ENCODE results near the gene MINDY4B. TPM values are rescaled to one million over a fixed set of nuclear protein-coding genes. Genes with fewer than 3 reads are reported as not detected.

The MINDY4B gene
- total and polyA plus RNA-seq, 2 of the 8 experiments (the other 6 are each of a cell fraction or from before 2014, with no cell fraction given) = not detected

GRCh38 chr3:150875548-150875947 lies 29.7 kb downstream of the MINDY4B start:
- Histone ChIP-seq H3K9me3 (ENCODE audit: insufficient read depth in 2 of 2, low read depth in 1 of 2, low read length in 1 of 2) (no peaks in the 10 kb centered on the region), H2BK120ac (replicated peaks; ENCODE audit: low read depth, low read length) (no peak overlapping the region), H3K14ac (ENCODE audit: insufficient read length) (no peak overlapping the region), H4K8ac (ENCODE audit: extremely low read depth, insufficient read depth, low read length) (no peak overlapping the region), H2AK5ac (ENCODE audit: low read depth, low read length) (no peak overlapping the region), H3K79me2 (ENCODE audit: control insufficient read depth in 1 of 2, insufficient read depth in 2 of 2, low read length in 2 of 2) (no peaks in the 10 kb centered on the region), H2BK20ac (ENCODE audit: low read length) (no peak overlapping the region), H3K9ac (replicated peaks in 1 of 4; ENCODE audit: extremely low read depth in 1 of 4, low read depth in 3 of 4, low read length in 3 of 4) (no peak overlapping the region), H3K23ac (ENCODE audit: insufficient read length) (no peak overlapping the region), H3K4me1 (replicated peaks in 1 of 4; ENCODE audit: control insufficient read depth in 3 of 4, insufficient read depth in 4 of 4, low read length in 3 of 4) (no peaks in the 10 kb centered on the region), H3K36me3 (ENCODE audit: control insufficient read depth in 2 of 4, insufficient read depth in 4 of 4, low read length in 3 of 4) (no peaks in the 10 kb centered on the region), H3K18ac (ENCODE audit: extremely low read depth, low read length) (no peak overlapping the region), H4K20me1 (replicated peaks in 1 of 2; ENCODE audit: control insufficient read depth in 1 of 2, insufficient read depth in 2 of 2, low read length in 2 of 2) (no peaks in the 10 kb centered on the region), H3K79me1 (ENCODE audit: low read depth, low read length) (no peaks in the 10 kb centered on the region), H2BK12ac (ENCODE audit: low read depth, low read length) (no peak overlapping the region), H3K23me2 (ENCODE audit: low read depth, low read length) (no peaks in the 10 kb centered on the region), H2BK5ac (ENCODE audit: low read depth, low read length) (no peak overlapping the region), H3K4me3 (ENCODE audit: extremely low read depth in 1 of 4, insufficient read depth in 2 of 4, low read depth in 3 of 4, low read length in 4 of 4) (no peak overlapping the region), H2BK15ac (ENCODE audit: low read length) (no peak overlapping the region), H4K91ac (replicated peaks; ENCODE audit: insufficient read length, low read length) (no peak overlapping the region), H3K27me3 (replicated peaks in 1 of 4; ENCODE audit: control insufficient read depth in 3 of 4, extremely low read depth in 1 of 4, insufficient read depth in 3 of 4, low read length in 3 of 4) (no peaks in the 10 kb centered on the region), H2AFZ (ENCODE audit: low read length) (no peak overlapping the region), H3K4me2 (ENCODE audit: insufficient read depth in 1 of 2, low read depth in 2 of 2, low read length in 2 of 2) (no peak overlapping the region), H4K5ac (ENCODE audit: insufficient read length, low read depth, low read length) (no peak overlapping the region), H3K56ac (replicated peaks; ENCODE audit: insufficient read length, low read depth, low read length) (no peak overlapping the region), H3K4ac (replicated peaks; ENCODE audit: insufficient read length, low read depth, low read length) (no peak overlapping the region), H3K27ac (ENCODE audit: low read depth, low read length) (no peak overlapping the region)
- ChIA-PET POLR2A (ENCODE audit: partially characterized antibody) (no interaction called here), CTCF (ENCODE audit: partially characterized antibody) (interaction anchor here (0.8 to 3.3 kb wide), 3 partner anchors 11 to 154 kb away, joined by 3 to 17 read pairs (median 7); no protein-coding TSS in a partner anchor)
- DNase-seq (ENCODE audit: low read depth in 1 of 2, low spot score in 2 of 2) = no peak
- FAIRE-seq = no peak
- WGBS, 2 experiments (ENCODE audit: extremely low coverage in 1 of 2, insufficient coverage in 1 of 2, insufficient read length in 1 of 2, insufficient replicate concordance in 2 of 2, low coverage in 1 of 2, low lambda C conversion rate in 2 of 2, missing lambda C conversion rate in 1 of 2) = 73% methylated on average over 2 of the region's 2 CpGs; no CpG with 5 or more reads in 1 of the 2 experiments
- TF ChIP-seq SIN3A (conservative IDR thresholded peaks at IDR 0.05 in 1 of 2, IDR thresholded peaks at IDR 0.05 in 1 of 2; ENCODE audit: low read depth in 1 of 2, low read length in 2 of 2) (no peak), PHF8 (conservative IDR thresholded peaks at IDR 0.05; ENCODE audit: low read depth, low read length) (no peak), JUN (IDR thresholded peaks at IDR 0.05; ENCODE audit: low read depth, low read length) (no peak), ATF2 (IDR thresholded peaks at IDR 0.05; ENCODE audit: low read length) (no peak), TEAD4 (IDR thresholded peaks at IDR 0.05; ENCODE audit: low read depth, low read length) (no peak), ATF3 (IDR thresholded peaks at IDR 0.05; ENCODE audit: insufficient read depth, low read depth, low read length) (no peak), ZNF274 (IDR thresholded peaks at IDR 0.05; ENCODE audit: borderline replicate concordance, extremely low read depth, low read length) (no peak), SIX5 (IDR thresholded peaks at IDR 0.05; ENCODE audit: low read depth, low read length) (no peak), RAD21 (IDR thresholded peaks at IDR 0.05 in 1 of 2, conservative IDR thresholded peaks at IDR 0.05 in 1 of 2; ENCODE audit: low read depth in 2 of 2, low read length in 2 of 2) (no peak), POLR2AphosphoS5 (IDR thresholded peaks at IDR 0.05; ENCODE audit: low read depth, low read length) (no peak), CHD2 (IDR thresholded peaks at IDR 0.05; ENCODE audit: low read length) (no peak), CHD1 (IDR thresholded peaks at IDR 0.05; ENCODE audit: low read depth, low read length) (no peak)

Measured in H1 (cell line).